Activated T-cell treated with anti-CD3 and anti-CD28 coated beads for 48 hours (primary cell): ENCODE data around the gene SAMMSON.

Experiments
- DNase-seq: peaks from one replicate; pipeline ENCODE4 v3.0.0-alpha.2; 2020; ENCODE audit warnings: low read depth

SAMMSON gene

GRCh38 chr3:70011582-70011981 is 12.0 kb downstream of the SAMMSON start:
- no peak for DNase-seq

GRCh38 chr3:70020906-70021660 is 21.6 kb downstream of the SAMMSON start:
- no peak for DNase-seq

GRCh38 chr3:70028361-70028760 is 28.8 kb downstream of the SAMMSON start:
- no peak for DNase-seq

GRCh38 chr3:70038693-70039092 is 39.2 kb downstream of the SAMMSON start:
- no peak for DNase-seq

GRCh38 chr3:70040386-70040785 is 40.9 kb downstream of the SAMMSON start:
- DNase-seq, result no peak

GRCh38 chr3:70042641-70043040 is 43.1 kb downstream of the SAMMSON start:
- DNase-seq, result no peak

GRCh38 chr3:70049761-70050160 is 50.2 kb downstream of the SAMMSON start:
- no peak for DNase-seq

- no peak for DNase-seq
Observed at GRCh38 chr3:70053293-70053692, 53.8 kb downstream of the SAMMSON start.

GRCh38 chr3:70056081-70056480 is 56.5 kb downstream of the SAMMSON start:
- no peak for DNase-seq

GRCh38 chr3:70057426-70057825 is 57.9 kb downstream of the SAMMSON start:
- DNase-seq, result no peak

GRCh38 chr3:70061096-70061495 is 61.6 kb downstream of the SAMMSON start:
- DNase-seq, result no peak

GRCh38 chr3:70064194-70064779 is 64.8 kb downstream of the SAMMSON start:
- DNase-seq, result no peak

GRCh38 chr3:70065696-70066253 is 66.2 kb downstream of the SAMMSON start:
- no peak for DNase-seq

- DNase-seq, result no peak
Observed at GRCh38 chr3:70067860-70068521, 68.5 kb downstream of the SAMMSON start.

GRCh38 chr3:70069557-70069956 is 70.0 kb downstream of the SAMMSON start:
- no peak for DNase-seq

GRCh38 chr3:70071138-70071537 is 71.6 kb downstream of the SAMMSON start:
- no peak for DNase-seq

GRCh38 chr3:70072180-70072579 is 72.6 kb downstream of the SAMMSON start:
- no peak for DNase-seq

GRCh38 chr3:70072754-70073153 is 73.2 kb downstream of the SAMMSON start:
- no peak for DNase-seq

- DNase-seq, result no peak
Observed at GRCh38 chr3:70075101-70075500, 75.6 kb downstream of the SAMMSON start.

- DNase-seq, result no peak
Observed at GRCh38 chr3:70076396-70076795, 76.9 kb downstream of the SAMMSON start.

GRCh38 chr3:70078778-70079177 is 79.2 kb downstream of the SAMMSON start:
- DNase-seq, result no peak

- DNase-seq, result no peak
Observed at GRCh38 chr3:70085613-70086012, 86.1 kb downstream of the SAMMSON start.

- DNase-seq, result no peak
Observed at GRCh38 chr3:70086336-70086735, 86.8 kb downstream of the SAMMSON start.
